MM.1S (cell line): ENCODE data around the gene PROB1.

Experiments used
- EZH2phosphoT487 ChIP-seq: fragments of 300-600 bp; sonication (generic); IDR thresholded peaks from 2 replicates; pipeline ENCODE4 v1.6.1; 2018; ENCODE audit warnings: antibody characterized with exemption, low read length
- TF ChIP-seq, protein P1 (sequence below): fragments of 300-600 bp; sonication (generic); IDR thresholded peaks from 2 replicates; pipeline ENCODE4 v1.5.1; 2016; ENCODE audit warnings: antibody characterized with exemption, low read length, mixed read lengths

DNA sequence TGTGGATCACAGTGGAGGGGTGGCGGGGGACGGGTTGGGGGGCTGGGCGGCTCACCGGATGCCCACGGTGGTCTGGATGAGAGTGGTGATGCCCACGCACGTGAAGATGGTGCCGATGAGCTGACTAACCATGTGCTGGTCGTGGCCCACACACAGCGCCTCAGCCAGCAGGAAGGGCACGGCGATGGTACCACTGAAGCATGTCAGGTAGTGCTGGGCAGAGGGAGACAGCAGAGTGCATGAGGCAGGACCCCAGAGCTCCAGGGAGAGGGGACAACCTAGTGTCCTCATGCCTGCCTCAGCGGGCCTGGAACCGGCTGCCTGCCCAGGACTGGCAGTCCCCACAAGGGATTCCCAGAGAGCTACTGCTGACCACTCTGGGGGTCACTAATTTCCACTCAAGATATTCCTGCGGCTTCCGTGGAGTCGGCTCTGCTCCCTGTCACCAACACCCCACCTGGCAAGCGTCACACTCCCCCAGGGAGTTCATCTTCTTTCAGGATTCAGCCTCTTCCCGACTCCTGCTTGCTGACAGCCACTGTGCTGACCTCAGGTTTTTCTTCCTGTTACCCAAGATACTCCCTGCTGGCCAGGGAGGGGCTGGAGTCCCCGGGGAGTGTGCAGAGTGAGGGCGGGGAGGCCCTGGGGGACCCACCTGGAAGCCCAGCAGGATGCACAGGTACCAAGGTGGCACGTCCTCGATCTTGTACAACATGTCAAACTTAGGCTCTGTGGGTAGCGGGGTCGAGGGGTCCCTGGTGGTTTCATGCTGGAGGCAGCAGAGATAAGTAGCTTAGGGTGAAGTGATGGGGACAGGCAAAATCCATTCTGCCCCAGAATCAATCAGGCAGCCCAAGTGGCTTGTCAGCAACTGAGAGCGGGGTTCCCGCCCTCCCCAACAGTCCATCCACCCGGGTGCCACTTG, 12.8 kb downstream of the PROB1 start:
- TF ChIP-seq, protein P1, sequence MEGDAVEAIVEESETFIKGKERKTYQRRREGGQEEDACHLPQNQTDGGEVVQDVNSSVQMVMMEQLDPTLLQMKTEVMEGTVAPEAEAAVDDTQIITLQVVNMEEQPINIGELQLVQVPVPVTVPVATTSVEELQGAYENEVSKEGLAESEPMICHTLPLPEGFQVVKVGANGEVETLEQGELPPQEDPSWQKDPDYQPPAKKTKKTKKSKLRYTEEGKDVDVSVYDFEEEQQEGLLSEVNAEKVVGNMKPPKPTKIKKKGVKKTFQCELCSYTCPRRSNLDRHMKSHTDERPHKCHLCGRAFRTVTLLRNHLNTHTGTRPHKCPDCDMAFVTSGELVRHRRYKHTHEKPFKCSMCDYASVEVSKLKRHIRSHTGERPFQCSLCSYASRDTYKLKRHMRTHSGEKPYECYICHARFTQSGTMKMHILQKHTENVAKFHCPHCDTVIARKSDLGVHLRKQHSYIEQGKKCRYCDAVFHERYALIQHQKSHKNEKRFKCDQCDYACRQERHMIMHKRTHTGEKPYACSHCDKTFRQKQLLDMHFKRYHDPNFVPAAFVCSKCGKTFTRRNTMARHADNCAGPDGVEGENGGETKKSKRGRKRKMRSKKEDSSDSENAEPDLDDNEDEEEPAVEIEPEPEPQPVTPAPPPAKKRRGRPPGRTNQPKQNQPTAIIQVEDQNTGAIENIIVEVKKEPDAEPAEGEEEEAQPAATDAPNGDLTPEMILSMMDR: no peak
- no peak for TF ChIP-seq EZH2phosphoT487
